ENCODE data around the gene SYT7. TPM values are rescaled to one million over a fixed set of nuclear protein-coding genes. Genes with fewer than 3 reads are reported as not detected.

The SYT7 gene
- total RNA-seq, 4 donors from 2014 or later, result 2.1 to 10.0 (median 5.9) TPM

DNA sequence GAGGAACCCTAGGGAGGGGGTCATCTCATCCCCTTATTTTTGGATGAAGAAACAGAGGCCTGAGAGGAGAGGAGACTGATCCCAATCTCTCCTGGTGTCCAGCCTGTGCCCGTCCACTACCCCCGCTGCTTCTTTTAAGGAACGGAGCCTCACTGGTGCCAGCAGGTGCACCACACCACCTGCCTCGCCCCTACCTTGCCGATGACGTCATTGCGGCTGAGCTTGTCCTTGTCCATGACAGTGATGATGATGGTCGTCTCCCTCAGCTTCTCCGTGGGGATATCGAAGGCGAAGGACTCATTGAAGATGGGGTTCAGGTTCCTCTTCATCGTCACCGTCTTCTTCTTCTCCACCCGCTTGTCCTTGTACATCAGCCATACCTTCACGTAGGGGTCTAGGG is 58.0 kb downstream of the SYT7 start:
- no peak overlapping the region for H3K4me3 ChIP-seq
- no peaks in the 10 kb centered on the region for H3K9me3 ChIP-seq
- no peaks in the 10 kb centered on the region for H3K4me1 ChIP-seq
- H3K36me3 ChIP-seq, result no peaks in the 10 kb centered on the region
- intact Hi-C loops (cut with DNase I; ENCODE audit: low total_unique reads), result no loop called here
- DNase-seq, result no peak
- TF ChIP-seq POLR2A (IDR thresholded peaks at IDR 0.05), result no peak
- TF ChIP-seq, protein P1, sequence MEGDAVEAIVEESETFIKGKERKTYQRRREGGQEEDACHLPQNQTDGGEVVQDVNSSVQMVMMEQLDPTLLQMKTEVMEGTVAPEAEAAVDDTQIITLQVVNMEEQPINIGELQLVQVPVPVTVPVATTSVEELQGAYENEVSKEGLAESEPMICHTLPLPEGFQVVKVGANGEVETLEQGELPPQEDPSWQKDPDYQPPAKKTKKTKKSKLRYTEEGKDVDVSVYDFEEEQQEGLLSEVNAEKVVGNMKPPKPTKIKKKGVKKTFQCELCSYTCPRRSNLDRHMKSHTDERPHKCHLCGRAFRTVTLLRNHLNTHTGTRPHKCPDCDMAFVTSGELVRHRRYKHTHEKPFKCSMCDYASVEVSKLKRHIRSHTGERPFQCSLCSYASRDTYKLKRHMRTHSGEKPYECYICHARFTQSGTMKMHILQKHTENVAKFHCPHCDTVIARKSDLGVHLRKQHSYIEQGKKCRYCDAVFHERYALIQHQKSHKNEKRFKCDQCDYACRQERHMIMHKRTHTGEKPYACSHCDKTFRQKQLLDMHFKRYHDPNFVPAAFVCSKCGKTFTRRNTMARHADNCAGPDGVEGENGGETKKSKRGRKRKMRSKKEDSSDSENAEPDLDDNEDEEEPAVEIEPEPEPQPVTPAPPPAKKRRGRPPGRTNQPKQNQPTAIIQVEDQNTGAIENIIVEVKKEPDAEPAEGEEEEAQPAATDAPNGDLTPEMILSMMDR (IDR thresholded peaks at IDR 0.05), result no peak
- H3K27me3 ChIP-seq, result no peaks in the 10 kb centered on the region
- no peak overlapping the region for H3K27ac ChIP-seq

- H3K27me3 ChIP-seq, result no peaks in the 10 kb centered on the region
- H3K36me3 ChIP-seq, result no peaks in the 10 kb centered on the region
- TF ChIP-seq POLR2A (IDR thresholded peaks at IDR 0.05), result no peak
- TF ChIP-seq, protein P1 (IDR thresholded peaks at IDR 0.05), result no peak
- H3K4me1 ChIP-seq, result no peaks in the 10 kb centered on the region
- no peak for DNase-seq
- H3K4me3 ChIP-seq, result no peak overlapping the region
- no peaks in the 10 kb centered on the region for H3K9me3 ChIP-seq
- intact Hi-C loops (cut with DNase I; ENCODE audit: low total_unique reads), result no loop called here
- H3K27ac ChIP-seq, result no peak overlapping the region
Observed at GRCh38 chr11:61518032-61518795, 62.7 kb downstream of the SYT7 start.

DNA sequence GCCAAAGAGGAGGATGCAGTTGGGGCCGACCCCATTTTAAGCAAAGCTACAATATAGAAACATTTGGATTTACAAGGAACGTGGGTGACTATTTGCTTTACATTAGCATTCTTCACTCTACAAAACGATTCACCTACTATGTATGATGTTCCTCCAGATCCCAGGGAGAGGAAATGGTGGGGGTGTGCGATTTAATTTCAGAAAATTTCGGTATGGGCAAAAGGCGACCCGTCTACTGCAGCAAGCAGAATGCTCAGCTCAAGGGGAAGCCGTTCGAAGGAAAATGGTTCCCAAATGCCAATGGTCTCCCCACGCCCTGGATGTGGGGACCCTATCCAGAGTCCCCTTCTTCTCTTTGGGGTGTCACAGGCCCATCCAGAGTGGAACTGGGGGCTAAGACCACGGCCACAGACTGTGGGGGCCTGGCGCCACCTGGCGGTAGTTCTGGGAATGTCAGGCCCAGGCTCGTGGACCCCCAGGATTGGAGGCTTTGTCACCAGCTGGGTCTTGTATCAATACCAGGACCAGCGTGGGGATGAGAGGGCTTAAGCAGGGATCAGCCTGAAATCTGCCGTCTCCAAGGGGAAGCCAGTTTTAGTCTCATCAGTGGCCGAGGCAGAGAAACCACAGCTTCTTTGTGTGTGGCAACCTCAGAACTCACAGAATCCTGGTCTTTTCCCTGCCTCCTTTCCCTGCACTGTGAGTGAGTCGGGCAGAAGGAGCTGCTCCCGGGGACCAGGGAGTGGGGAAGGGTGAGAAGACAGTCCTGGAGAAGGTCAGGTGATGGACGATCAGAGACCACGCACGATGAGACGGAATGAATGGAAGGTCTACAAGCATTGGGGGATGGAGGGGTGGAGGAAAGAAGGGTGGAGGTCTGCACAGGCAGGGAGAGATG is 64.0 kb downstream of the SYT7 start:
- intact Hi-C loops (cut with DNase I; ENCODE audit: low total_unique reads), result no loop called here
- DNase-seq, result peak in 1 of 2 donors; percentile 46
- no peaks in the 10 kb centered on the region for H3K27me3 ChIP-seq
- no peaks in the 10 kb centered on the region for H3K9me3 ChIP-seq
- H3K4me3 ChIP-seq, result no peak overlapping the region
- no peaks in the 10 kb centered on the region for H3K4me1 ChIP-seq
- H3K36me3 ChIP-seq, result no peaks in the 10 kb centered on the region
- TF ChIP-seq, protein P1 (IDR thresholded peaks at IDR 0.05), result peak; percentile 86 to 91 (median 89)
- TF ChIP-seq POLR2A (IDR thresholded peaks at IDR 0.05), result no peak
- H3K27ac ChIP-seq, result no peak overlapping the region

DNA sequence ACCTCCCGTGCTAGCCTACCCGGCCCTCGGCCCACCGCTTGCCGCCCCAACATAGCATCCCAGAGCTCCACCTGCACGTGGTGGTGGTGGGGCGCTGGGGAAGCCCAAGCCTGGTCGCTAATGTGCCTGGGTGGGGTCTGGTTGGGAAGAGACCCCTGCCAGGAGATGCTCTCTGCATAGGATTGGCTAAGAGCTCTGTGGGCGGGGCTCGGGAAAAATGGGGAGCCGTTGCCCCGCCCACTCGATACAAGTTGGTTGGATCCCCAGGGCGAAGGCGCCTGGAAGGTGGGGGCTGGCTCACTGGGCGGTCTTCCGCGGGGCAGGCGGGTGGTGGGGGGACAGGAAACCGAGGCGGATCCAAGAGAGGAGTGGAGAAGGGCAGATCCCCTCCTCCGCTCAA is 64.7 kb downstream of the SYT7 start:
- no peaks in the 10 kb centered on the region for H3K27me3 ChIP-seq
- intact Hi-C loops (cut with DNase I; ENCODE audit: low total_unique reads), result no loop called here

More for the DNA sequence above, 64.7 kb downstream of the SYT7 start:
- Histone ChIP-seq H3K27ac (no peak overlapping the region), H3K36me3 (no peaks in the 10 kb centered on the region), H3K4me3 (no peak overlapping the region), H3K9me3 (no peaks in the 10 kb centered on the region), H3K4me1 (no peaks in the 10 kb centered on the region)
- no peak for DNase-seq
- TF ChIP-seq, protein P1 (IDR thresholded peaks at IDR 0.05), result no peak
- no peak for TF ChIP-seq POLR2A (IDR thresholded peaks at IDR 0.05)
